Naive thymus-derived CD4-positive, alpha-beta T cell (primary cell): ENCODE data around the gene SYS1. TPM values are rescaled to one million over a fixed set of nuclear protein-coding genes. Genes with fewer than 3 reads are reported as not detected.
A peak's percentile ranks its signal among the peaks of the same experiment; 100 is the strongest.

Experiments
- ATAC-seq: fragments of 150-1000 bp; cut with Tn5 transposase; 2 replicates; pipeline ENCODE4 v1.10.0; 2021; ENCODE audit warnings: mild to moderate bottlenecking, moderate library complexity
- CTCF ChIA-PET: fragments of 350-600 bp; sonication (Branson Sonifier 250); formaldehyde crosslinking; loops from one replicate; lab custom pipeline; 2021; ENCODE audit warnings: antibody characterized with exemption; lab: Charles Lee
- POLR2A ChIA-PET: fragments of 350-600 bp; sonication (Branson Sonifier 250); formaldehyde crosslinking; loops from one replicate; lab custom pipeline; 2021; ENCODE audit warnings: antibody characterized with exemption, inconsistent platforms; lab: Charles Lee
- DNase-seq, 9 donors: peaks; one replicate each; pipeline versions ENCODE4 v3.0.0 to v3.0.0-alpha.2; 2020 to 2022; ENCODE audit warnings: mixed read lengths in 1 of 9
- H3K27ac ChIP-seq: one replicate; pipeline ENCODE4 v1.7.0; 2013; ENCODE audit warnings: mild to moderate bottlenecking, low read depth, low read length, moderate library complexity
- H3K27me3 ChIP-seq, 2 donors: one replicate each; pipeline ENCODE4 v1.7.0; 2013; ENCODE audit warnings: low read length in 2 of 2, mild to moderate bottlenecking in 2 of 2, moderate library complexity in 2 of 2; ENCODE audit not compliant: control insufficient read depth in 2 of 2, insufficient read depth in 2 of 2
- H3K36me3 ChIP-seq, 3 experiments: 1 replicate in 2 of 3; 2 replicates in 1 of 3; pipeline ENCODE4 v1.7.0; 2013; ENCODE audit warnings: low read length in 3 of 3, mild to moderate bottlenecking in 3 of 3, moderate library complexity in 1 of 3; ENCODE audit not compliant: insufficient read depth in 3 of 3, control insufficient read depth in 2 of 3
- H3K4me1 ChIP-seq, 2 donors: one replicate each; pipeline ENCODE4 v1.7.0; 2013; ENCODE audit warnings: low read length in 2 of 2, mild to moderate bottlenecking in 2 of 2, moderate library complexity in 1 of 2; ENCODE audit not compliant: control insufficient read depth in 2 of 2, insufficient read depth in 2 of 2
- H3K4me3 ChIP-seq: 2 replicates; pipeline ENCODE4 v1.7.0; 2013; ENCODE audit warnings: mild to moderate bottlenecking, low read length
- H3K9me3 ChIP-seq, 3 experiments: 1 replicate in 2 of 3; 2 replicates in 1 of 3; pipeline ENCODE4 v1.7.0; 2013; ENCODE audit warnings: low read length in 3 of 3; ENCODE audit not compliant: control insufficient read depth in 2 of 3
- H3K27ac Mint-ChIP-seq, 9 donors: one replicate each; pipeline ENCODE4 v1.8.0; 2020 to 2022; ENCODE audit warnings: mixed read lengths in 9 of 9, mild to moderate bottlenecking in 8 of 9, moderate library complexity in 5 of 9, inconsistent platforms in 2 of 9
- H3K27me3 Mint-ChIP-seq, 5 donors: one replicate each; pipeline ENCODE4 v1.8.0; 2021 to 2022; ENCODE audit warnings: mixed read lengths in 5 of 5, mild to moderate bottlenecking in 1 of 5
- H3K36me3 Mint-ChIP-seq, 5 donors: one replicate each; pipeline ENCODE4 v1.8.0; 2020 to 2022; ENCODE audit warnings: mixed read lengths in 5 of 5, mild to moderate bottlenecking in 3 of 5, inconsistent platforms in 1 of 5
- H3K4me1 Mint-ChIP-seq, 7 donors: one replicate each; pipeline ENCODE4 v1.8.0; 2020 to 2022; ENCODE audit warnings: mixed read lengths in 7 of 7, mild to moderate bottlenecking in 3 of 7, inconsistent platforms in 1 of 7
- H3K4me3 Mint-ChIP-seq, 10 donors: one replicate each; pipeline ENCODE4 v1.8.0; 2020 to 2022; ENCODE audit warnings: mild to moderate bottlenecking in 10 of 10, mixed read lengths in 10 of 10, moderate library complexity in 6 of 10, inconsistent platforms in 2 of 10
- H3K9me3 Mint-ChIP-seq, 11 donors: one replicate each; pipeline ENCODE4 v1.8.0; 2020 to 2022; ENCODE audit warnings: mixed read lengths in 11 of 11, mild to moderate bottlenecking in 4 of 11, inconsistent platforms in 1 of 11, moderate library complexity in 1 of 11
- intact Hi-C, 2 donors: fragments of 100-400 bp; cut with micrococcal nuclease; formaldehyde crosslinking; loops; one replicate each; pipeline ENCODE4 v1.15.1; 2023
- polyA plus RNA-seq, 2 donors: library from polyadenylated mRNA; unstranded; fragments of 300-500 nt; fragmentation: Illumina TruSeq; gene quantifications; one replicate each; pipeline ENCODE4 v1.2.3, GENCODE V29; 2021
- total RNA-seq, 6 experiments: library from RNA in 5 of 6; stranded (reverse) in 5 of 6; gene quantifications; 1 replicate in 5 of 6; 2 replicates in 1 of 6; pipeline ENCODE4 v1.2.3 and lab custom pipeline; 2021 to 2026

The SYS1 gene
- total and polyA plus RNA-seq, 7 experiments from 2014 or later = 23.9 to 111 (median 62.0) TPM

DNA sequence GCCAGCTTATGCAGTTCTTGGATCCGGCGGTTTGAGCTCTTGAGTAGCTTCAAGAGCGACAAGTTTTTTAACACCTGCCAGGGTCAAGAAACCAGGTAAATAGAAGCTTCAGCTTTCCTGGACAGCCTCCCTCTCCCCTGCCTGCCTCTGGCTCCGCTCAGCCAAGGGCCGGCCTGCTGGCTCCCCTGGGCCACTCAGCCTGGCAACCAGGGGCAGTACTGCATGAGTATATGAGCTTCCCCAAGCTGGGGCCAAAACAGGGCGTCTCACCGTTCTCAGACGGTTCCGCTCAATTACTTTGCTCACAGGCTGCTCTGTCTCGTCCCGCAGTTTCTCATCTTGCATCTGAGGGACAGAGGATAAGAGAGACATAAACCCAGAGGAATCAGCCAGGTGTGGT, 14.3 kb downstream of the SYS1 start:
- Histone ChIP-seq H3K27me3 (no peaks in the 10 kb centered on the region), H3K4me1 (peaks cover 7 to 9% of the 10 kb centered on the region in 2 donors), H3K4me3 (no peak overlapping the region), H3K36me3 (peaks cover 0 to 16% (median 0%) of the 10 kb centered on the region in 3 experiments), H3K9me3 (no peaks in the 10 kb centered on the region), H3K27ac (no peak overlapping the region)
- Mint-ChIP-seq H3K9me3 (no peaks in the 10 kb centered on the region), H3K27ac (no peak overlapping the region), H3K27me3 (no peaks in the 10 kb centered on the region), H3K4me1 (peaks cover 16 to 23% (median 20%) of the 10 kb centered on the region in 7 donors), H3K36me3 (peaks cover 0 to 21% (median 4%) of the 10 kb centered on the region in 5 donors), H3K4me3 (no peak overlapping the region)
- ATAC-seq = no peak
- POLR2A ChIA-PET = no interaction called here
- CTCF ChIA-PET = interaction anchor here (0.6 to 1.9 kb wide), 4 partner anchors 14 to 300 kb away, joined by 3 to 6 read pairs (median 4); partner anchors contain the start of genes DBNDD2 and SYS1
- no peak for DNase-seq
- intact Hi-C loops = no loop called here

- H3K4me1 Mint-ChIP-seq = peaks cover 11 to 16% (median 14%) of the 10 kb centered on the region in 7 donors
- H3K4me1 ChIP-seq = peaks cover under 1 to 3% of the 10 kb centered on the region in 2 donors
- H3K27ac ChIP-seq = no peak within 1 kb of the TSS
- intact Hi-C loops = no loop called here
- DNase-seq (no peak), ATAC-seq (no peak)
- ChIA-PET POLR2A (interaction anchor here (0.7 kb wide), 1 partner anchor 65 kb away, joined by 3 read pairs; no protein-coding TSS in a partner anchor), CTCF (interaction anchor here (1.6 kb wide), 1 partner anchor 59 kb away, joined by 3 read pairs; no protein-coding TSS in a partner anchor)
- no peaks in the 10 kb centered on the region for H3K27me3 ChIP-seq
- no peaks in the 10 kb centered on the region for H3K9me3 ChIP-seq
- no peaks in the 10 kb centered on the region for H3K27me3 Mint-ChIP-seq
- H3K9me3 Mint-ChIP-seq = no peaks in the 10 kb centered on the region
- H3K4me3 ChIP-seq = no peak within 1 kb of the TSS
- no peak within 1 kb of the TSS for H3K27ac Mint-ChIP-seq
- no peak within 1 kb of the TSS for H3K4me3 Mint-ChIP-seq
- peaks cover 0 to 16% (median 0%) of the 10 kb centered on the region in 3 experiments for H3K36me3 ChIP-seq
- peaks cover 0 to 21% (median 5%) of the 10 kb centered on the region in 5 donors for H3K36me3 Mint-ChIP-seq
Measured at GRCh38 chr20:45378191-45378590, 15.2 kb downstream of the SYS1 start, which contains the start of gene TP53TG5. Gene TP53TG5 (minus strand): TSS chr20:45378325. CDS start chr20:45378236, 89 bp downstream.

DNA sequence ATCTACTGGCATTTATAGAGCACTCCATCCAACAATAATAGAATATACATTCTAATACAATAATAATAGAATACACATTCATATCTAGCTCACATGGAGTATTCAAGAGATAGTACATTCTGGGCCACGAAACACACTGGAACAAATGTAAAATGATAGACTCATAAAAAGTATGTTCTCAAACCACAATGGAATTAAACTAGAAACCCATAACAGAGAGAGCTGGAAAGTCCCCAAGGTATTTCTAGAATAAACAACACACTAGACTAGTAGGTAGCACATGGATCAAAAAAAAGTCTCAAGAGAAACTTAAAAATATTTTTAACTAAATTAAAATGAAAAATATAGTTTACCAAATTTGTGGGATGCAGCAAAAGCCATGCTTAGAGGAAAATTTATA, 24.3 kb downstream of the SYS1 start:
- Mint-ChIP-seq H3K9me3 (peaks cover 0 to 5% (median 0%) of the 10 kb centered on the region in 11 donors), H3K27me3 (peaks cover 0 to 2% (median 0%) of the 10 kb centered on the region in 5 donors), H3K36me3 (peaks cover 0 to 26% (median 12%) of the 10 kb centered on the region in 5 donors), H3K4me1 (peaks cover 0 to 4% (median 0%) of the 10 kb centered on the region in 7 donors), H3K27ac (no peak overlapping the region), H3K4me3 (no peak overlapping the region)
- H3K27ac ChIP-seq = no peak overlapping the region
- ChIA-PET POLR2A (no interaction called here), CTCF (interaction anchor here (0.7 to 2.5 kb wide), 2 partner anchors 50 to 54 kb away, joined by 3 to 9 read pairs; no protein-coding TSS in a partner anchor)
- H3K4me3 ChIP-seq = no peak overlapping the region
- DNase-seq = no peak
- no peaks in the 10 kb centered on the region for H3K4me1 ChIP-seq
- H3K9me3 ChIP-seq = no peaks in the 10 kb centered on the region
- H3K36me3 ChIP-seq = no peaks in the 10 kb centered on the region
- H3K27me3 ChIP-seq = no peaks in the 10 kb centered on the region
- no peak for ATAC-seq
- intact Hi-C loops = no loop called here

- H3K9me3 Mint-ChIP-seq = peaks cover 0 to 5% (median 0%) of the 10 kb centered on the region in 11 donors
- H3K36me3 Mint-ChIP-seq = peaks cover 0 to 31% (median 12%) of the 10 kb centered on the region in 5 donors
- H3K27ac ChIP-seq = no peak overlapping the region
- intact Hi-C loops = no loop called here
- no peak for ATAC-seq
- peaks cover 0 to 2% (median 0%) of the 10 kb centered on the region in 5 donors for H3K27me3 Mint-ChIP-seq
- H3K36me3 ChIP-seq = no peaks in the 10 kb centered on the region
- H3K4me3 ChIP-seq = no peak overlapping the region
- peaks cover 0 to 4% (median 0%) of the 10 kb centered on the region in 7 donors for H3K4me1 Mint-ChIP-seq
- no peaks in the 10 kb centered on the region for H3K27me3 ChIP-seq
- ChIA-PET POLR2A (no interaction called here), CTCF (no interaction called here)
- H3K27ac Mint-ChIP-seq = no peak overlapping the region
- H3K4me3 Mint-ChIP-seq = no peak overlapping the region
- H3K4me1 ChIP-seq = no peaks in the 10 kb centered on the region
- no peaks in the 10 kb centered on the region for H3K9me3 ChIP-seq
- no peak for DNase-seq
Measured at GRCh38 chr20:45390931-45391330, 28.0 kb downstream of the SYS1 start.

- no peak overlapping the region for H3K4me3 Mint-ChIP-seq
Measured at GRCh38 chr20:45391559-45391958, 28.6 kb downstream of the SYS1 start.

DNA sequence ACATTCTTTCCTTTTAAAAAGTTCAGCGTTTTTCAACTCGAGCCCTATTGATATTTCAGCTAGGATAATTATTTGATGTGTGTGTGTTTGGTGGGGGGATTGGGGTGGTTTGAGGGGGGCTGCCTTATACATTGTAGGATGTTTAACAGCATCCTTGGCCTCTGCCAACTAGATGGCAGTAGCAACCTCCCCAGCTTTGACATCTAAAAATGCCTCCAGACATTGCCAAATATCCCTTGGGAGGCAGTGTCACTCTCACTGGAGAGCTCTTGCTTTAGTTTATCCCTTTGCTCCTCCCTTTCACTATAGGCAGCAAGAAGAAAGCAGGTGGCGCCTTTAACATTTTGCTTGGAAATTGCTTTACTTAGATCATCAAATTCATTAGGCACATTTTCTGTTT, 29.8 kb downstream of the SYS1 start:
- no peaks in the 10 kb centered on the region for H3K36me3 ChIP-seq
- Mint-ChIP-seq H3K36me3 (peaks cover 0 to 29% (median 5%) of the 10 kb centered on the region in 5 donors), H3K27me3 (no peaks in the 10 kb centered on the region), H3K27ac (no peak overlapping the region), H3K4me3 (no peak overlapping the region), H3K4me1 (no peaks in the 10 kb centered on the region), H3K9me3 (peaks cover 0 to 3% (median 0%) of the 10 kb centered on the region in 11 donors)
- CTCF ChIA-PET = no interaction called here
- H3K4me1 ChIP-seq = no peaks in the 10 kb centered on the region
- H3K27ac ChIP-seq = no peak overlapping the region
- H3K9me3 ChIP-seq = no peaks in the 10 kb centered on the region
- DNase-seq (no peak), ATAC-seq (no peak)
- intact Hi-C loops = no loop called here
- POLR2A ChIA-PET = no interaction called here
- no peak overlapping the region for H3K4me3 ChIP-seq
- H3K27me3 ChIP-seq = no peaks in the 10 kb centered on the region

More at GRCh38 chr20:45391559-45391958, 28.6 kb downstream of the SYS1 start:
- Mint-ChIP-seq H3K4me1 (peaks cover 0 to 4% (median 0%) of the 10 kb centered on the region in 7 donors), H3K9me3 (peaks cover 0 to 5% (median 0%) of the 10 kb centered on the region in 11 donors), H3K36me3 (peaks cover 0 to 31% (median 11%) of the 10 kb centered on the region in 5 donors), H3K27me3 (peaks cover 0 to 2% (median 0%) of the 10 kb centered on the region in 5 donors), H3K27ac (peak overlapping the region in 2 of 9 donors; percentile 5 to 48)
- CTCF ChIA-PET = no interaction called here
- POLR2A ChIA-PET = no interaction called here
- Histone ChIP-seq H3K4me3 (no peak overlapping the region), H3K27ac (no peak overlapping the region), H3K27me3 (no peaks in the 10 kb centered on the region), H3K36me3 (no peaks in the 10 kb centered on the region), H3K9me3 (no peaks in the 10 kb centered on the region), H3K4me1 (no peaks in the 10 kb centered on the region)
- ATAC-seq (no peak), DNase-seq (no peak)
- intact Hi-C loops = no loop called here
